ENCODE results near the gene RAB5B.

DNA sequence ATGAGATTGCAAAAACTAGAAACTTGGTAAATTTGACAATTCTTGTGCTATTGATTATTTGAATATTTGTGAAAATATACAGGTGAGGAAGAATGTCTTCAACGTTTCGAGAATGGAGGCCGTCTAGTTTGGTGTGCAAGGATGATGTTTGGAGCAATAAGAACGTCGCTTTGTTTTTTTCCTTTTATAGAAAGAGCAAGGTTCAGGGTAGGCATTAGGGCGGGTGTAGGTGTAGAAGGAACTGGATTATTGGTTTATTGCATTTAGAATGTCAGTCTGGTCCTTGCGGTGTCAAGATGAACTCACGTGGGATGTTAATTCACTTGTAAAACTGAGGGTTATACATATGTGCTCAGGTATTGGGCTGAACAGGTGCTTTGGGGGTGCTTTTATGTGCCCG, 69.0 kb downstream of the RAB5B start:
- TF ChIP-seq, protein P1, sequence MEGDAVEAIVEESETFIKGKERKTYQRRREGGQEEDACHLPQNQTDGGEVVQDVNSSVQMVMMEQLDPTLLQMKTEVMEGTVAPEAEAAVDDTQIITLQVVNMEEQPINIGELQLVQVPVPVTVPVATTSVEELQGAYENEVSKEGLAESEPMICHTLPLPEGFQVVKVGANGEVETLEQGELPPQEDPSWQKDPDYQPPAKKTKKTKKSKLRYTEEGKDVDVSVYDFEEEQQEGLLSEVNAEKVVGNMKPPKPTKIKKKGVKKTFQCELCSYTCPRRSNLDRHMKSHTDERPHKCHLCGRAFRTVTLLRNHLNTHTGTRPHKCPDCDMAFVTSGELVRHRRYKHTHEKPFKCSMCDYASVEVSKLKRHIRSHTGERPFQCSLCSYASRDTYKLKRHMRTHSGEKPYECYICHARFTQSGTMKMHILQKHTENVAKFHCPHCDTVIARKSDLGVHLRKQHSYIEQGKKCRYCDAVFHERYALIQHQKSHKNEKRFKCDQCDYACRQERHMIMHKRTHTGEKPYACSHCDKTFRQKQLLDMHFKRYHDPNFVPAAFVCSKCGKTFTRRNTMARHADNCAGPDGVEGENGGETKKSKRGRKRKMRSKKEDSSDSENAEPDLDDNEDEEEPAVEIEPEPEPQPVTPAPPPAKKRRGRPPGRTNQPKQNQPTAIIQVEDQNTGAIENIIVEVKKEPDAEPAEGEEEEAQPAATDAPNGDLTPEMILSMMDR (IDR thresholded peaks at IDR 0.05; ENCODE audit: borderline replicate concordance, extremely low read depth, low read length, poor library complexity, severe bottlenecking): no peak
- TF ChIP-seq EZH2 (IDR thresholded peaks at IDR 0.05; ENCODE audit: borderline replicate concordance, low read depth, low read length, severe bottlenecking): no peak

Measured in DND-41 (cell line).